K562 (cell line): ENCODE measurements around the gene DMD. TPM values are rescaled to one million over a fixed set of nuclear protein-coding genes. Genes with fewer than 3 reads are reported as not detected.

ENCODE experiments used
- ATAC-seq: fragments of 200-7000 bp; cut with Tn5 transposase; 3 replicates; pipeline ENCODE4 v1.9.1; 2020; ENCODE audit warnings: moderate library complexity
- BruUV-seq: library from RNA; stranded (reverse); fragments of 400-500 nt; replicated peaks from 2 replicates; lab custom pipeline; 2021; lab: Mats Ljungman, UMichigan
- CTCF ChIA-PET: fragments of 300-600 bp; formaldehyde crosslinking; extraction: SDS; loops from one replicate; lab custom pipeline; 2021; ENCODE audit warnings: low intra/inter-chr PET ratio; lab: Yijun Ruan, JAX
- POLR2A ChIA-PET: fragments of 300-600, 350-650 bp; sonication (Branson Sonifier 250); formaldehyde crosslinking; extraction: SDS; loops from one replicate; lab custom pipeline; 2021; ENCODE audit warnings: antibody characterized with exemption, inconsistent platforms; lab: Yijun Ruan, JAX
- DNase-seq, 4 experiments: peaks; one replicate each; pipeline versions ENCODE4 v3.0.0 to v3.0.0-alpha.2; 2011 to 2018; ENCODE audit warnings: low spot score in 3 of 4, mixed read lengths in 3 of 4; ENCODE audit errors: extremely low read depth in 1 of 4
- FAIRE-seq: peaks from 2 replicates; lab custom pipeline; 2011; peaks lifted over from hg19 to GRCh38; lab: Jason Lieb, UNC
- H2AFZ ChIP-seq: 2 replicates; pipeline ENCODE4 v1.6.0; 2011; ENCODE audit warnings: low read depth, low read length, control low read depth, inconsistent platforms
- H3K27ac ChIP-seq: fragments of 200-600 bp; 3 replicates; pipeline ENCODE4 v1.8.0; 2011; ENCODE audit warnings: low read depth, mild to moderate bottlenecking, control low read depth, inconsistent platforms, low read length, moderate library complexity, mixed read lengths; ENCODE audit errors: extremely low read depth
- H3K27me3 ChIP-seq, 2 experiments: fragments of 300-600 bp in 1 of 2; 2 replicates in 1 of 2; 3 replicates in 1 of 2; pipeline versions ENCODE4 v1.6.0 to v1.8.0; 2011; ENCODE audit warnings: inconsistent platforms in 2 of 2, low read length in 2 of 2, mild to moderate bottlenecking in 1 of 2, mixed read lengths in 1 of 2, moderate library complexity in 1 of 2; ENCODE audit not compliant: control insufficient read depth in 2 of 2, insufficient read depth in 2 of 2
- H3K36me3 ChIP-seq: fragments of 300-600 bp; 3 replicates; pipeline ENCODE4 v1.8.0; 2011; ENCODE audit warnings: mild to moderate bottlenecking, low read length, inconsistent platforms; ENCODE audit not compliant: control insufficient read depth, insufficient read depth
- H3K4me1 ChIP-seq, 2 experiments: fragments of 200-600 bp in 1 of 2; replicated peaks in 1 of 2; 2 replicates in 1 of 2; 3 replicates in 1 of 2; pipeline versions ENCODE4 v1.5.1 to v1.8.0; 2011; ENCODE audit warnings: inconsistent platforms in 2 of 2, low read length in 2 of 2, mild to moderate bottlenecking in 1 of 2, mixed read lengths in 1 of 2, moderate library complexity in 1 of 2; ENCODE audit not compliant: control insufficient read depth in 2 of 2, insufficient read depth in 2 of 2
- H3K4me2 ChIP-seq: 2 replicates; pipeline ENCODE4 v1.6.1; 2011; ENCODE audit warnings: low read length, control low read depth, inconsistent platforms, mixed read lengths; ENCODE audit not compliant: insufficient read depth
- H3K4me3 ChIP-seq: fragments of 200-600 bp; sonication (generic), shearing (Covaris generic); 2 replicates; pipeline ENCODE4 v1.5.1; 2016; ENCODE audit warnings: control low read depth, inconsistent platforms
- H3K79me2 ChIP-seq: fragments of 200-600 bp; 3 replicates; pipeline ENCODE4 v1.8.0; 2011; ENCODE audit warnings: low read length, inconsistent platforms; ENCODE audit not compliant: control insufficient read depth, insufficient read depth
- H3K9ac ChIP-seq, 2 experiments: 2 replicates each; pipeline versions ENCODE4 v1.6.0 to v1.6.1; 2011; ENCODE audit warnings: low read depth in 2 of 2, low read length in 2 of 2, control low read depth in 1 of 2, inconsistent platforms in 1 of 2, mild to moderate bottlenecking in 1 of 2, mixed read lengths in 1 of 2; ENCODE audit not compliant: insufficient read depth in 1 of 2
- H3K9me1 ChIP-seq: one replicate; pipeline ENCODE4 v1.6.0; 2011; ENCODE audit warnings: inconsistent platforms, mild to moderate bottlenecking, low read length, moderate library complexity; ENCODE audit not compliant: control insufficient read depth, insufficient read depth
- H3K9me3 ChIP-seq: replicated peaks from 2 replicates; pipeline ENCODE4 v1.5.1; 2011; ENCODE audit warnings: low read depth, low read length, inconsistent platforms; ENCODE audit not compliant: control insufficient read depth, insufficient read depth
- H4K20me1 ChIP-seq: replicated peaks from 2 replicates; pipeline ENCODE4 v1.6.1; 2011; ENCODE audit warnings: low read length, inconsistent platforms, mixed read lengths; ENCODE audit not compliant: control insufficient read depth, insufficient read depth
- CCAR2 ChIP-seq: fragments of 200-400 bp; formaldehyde crosslinking; IDR thresholded peaks from 2 replicates; pipeline ENCODE4 v1.6.1; 2017; ENCODE audit warnings: mild to moderate bottlenecking, low read depth, low read length
- KLF13 ChIP-seq: fragments of 450-650 bp; IDR thresholded peaks from 2 replicates; pipeline ENCODE4 v1.6.1; 2016; ENCODE audit warnings: missing genetic modification characterization, low read depth, mild to moderate bottlenecking, missing compliant biosample characterization, moderate library complexity, borderline replicate concordance
- L3MBTL2 ChIP-seq: fragments of 450-650 bp; IDR thresholded peaks from 2 replicates; pipeline ENCODE4 v1.6.1; 2016; ENCODE audit warnings: mild to moderate bottlenecking, moderate library complexity
- MAFF ChIP-seq: IDR thresholded peaks from 2 replicates; pipeline ENCODE4 v1.6.1; 2012; ENCODE audit warnings: low read length, improper control_type of control experiment
- NR2C2 ChIP-seq, 2 experiments: fragments of 200-800 bp in 1 of 2; sonication (Bioruptor generic) in 1 of 2; sonication (generic) in 1 of 2; formaldehyde crosslinking in 1 of 2; IDR thresholded peaks; 2 replicates each; pipeline versions ENCODE4 v1.6.1 to v1.8.0; 2016 to 2022; ENCODE audit warnings: mild to moderate bottlenecking in 1 of 2, missing compliant biosample characterization in 1 of 2, missing genetic modification characterization in 1 of 2, missing genetic modification reagents in 1 of 2
- SIN3A ChIP-seq, 2 experiments: fragments of 150-350 bp in 1 of 2; IDR thresholded peaks; 2 replicates each; pipeline ENCODE4 v1.6.1; 2011 to 2016; ENCODE audit warnings: borderline replicate concordance in 2 of 2, low read depth in 2 of 2, low read length in 2 of 2, mild to moderate bottlenecking in 2 of 2, moderate library complexity in 2 of 2; ENCODE audit not compliant: control insufficient read depth in 1 of 2
- SMAD2 ChIP-seq: fragments of 150-350 bp; IDR thresholded peaks from 2 replicates; pipeline ENCODE4 v1.6.1; 2014; ENCODE audit warnings: low read depth, mild to moderate bottlenecking, low read length
- SMARCB1 ChIP-seq: IDR thresholded peaks from 2 replicates; pipeline ENCODE4 v1.6.1; 2011; ENCODE audit warnings: improper control_type of control experiment, low read depth; ENCODE audit not compliant: insufficient read length
- STAT5B ChIP-seq: fragments of 250-450 bp; sonication (Bioruptor Pico); IDR thresholded peaks from 2 replicates; pipeline ENCODE4 v1.8.0; 2021; ENCODE audit warnings: mild to moderate bottlenecking, inconsistent platforms
- TBL1XR1 ChIP-seq, 2 experiments: IDR thresholded peaks; 2 replicates each; pipeline ENCODE4 v1.6.1; 2012; ENCODE audit warnings: improper control_type of control experiment in 2 of 2, low read length in 2 of 2, mild to moderate bottlenecking in 1 of 2
- TEAD4 ChIP-seq, 2 experiments: sonication (generic) in 1 of 2; formaldehyde crosslinking in 1 of 2; IDR thresholded peaks; 2 replicates each; pipeline versions ENCODE4 v1.6.1 to v1.8.0; 2012 to 2022; ENCODE audit warnings: borderline replicate concordance in 1 of 2, inconsistent platforms in 1 of 2, low read length in 1 of 2, mild to moderate bottlenecking in 1 of 2, missing genetic modification reagents in 1 of 2
- TOE1 ChIP-seq, 2 experiments: fragments of 450-650 bp in 1 of 2; sonication (generic) in 1 of 2; formaldehyde crosslinking in 1 of 2; IDR thresholded peaks; 2 replicates each; pipeline versions ENCODE4 v1.7.1 to v1.8.0; 2016 to 2022; ENCODE audit warnings: borderline replicate concordance in 2 of 2, mild to moderate bottlenecking in 2 of 2, antibody characterized with exemption in 1 of 2, inconsistent platforms in 1 of 2, low read depth in 1 of 2, missing genetic modification reagents in 1 of 2, moderate library complexity in 1 of 2
- YY1 ChIP-seq, 3 experiments: IDR thresholded peaks; 2 replicates each; pipeline ENCODE4 v1.6.1; 2011; ENCODE audit warnings: low read length in 2 of 3, mild to moderate bottlenecking in 2 of 3, moderate library complexity in 2 of 3, borderline replicate concordance in 1 of 3, control low read depth in 1 of 3, low read depth in 1 of 3; ENCODE audit not compliant: insufficient read depth in 3 of 3, insufficient replicate concordance in 2 of 3, control insufficient read depth in 1 of 3, insufficient read length in 1 of 3; ENCODE audit errors: extremely low read depth in 1 of 3
- ZNF12 ChIP-seq: sonication (generic); formaldehyde crosslinking; IDR thresholded peaks from 2 replicates; pipeline ENCODE4 v1.4.0; 2020; ENCODE audit warnings: mild to moderate bottlenecking, missing genetic modification reagents
- ZNF232 ChIP-seq: sonication (generic); formaldehyde crosslinking; IDR thresholded peaks from 2 replicates; pipeline ENCODE4 v1.8.0; 2022; ENCODE audit warnings: mild to moderate bottlenecking, missing genetic modification reagents
- WGBS: fragments of 100-300 bp; shearing (Covaris generic); methylation state at CpG from one replicate; pipeline ENCODE4 v1.1.6; 2016; ENCODE audit warnings: low coverage, mixed read lengths; ENCODE audit not compliant: insufficient coverage; ENCODE audit errors: missing lambda C conversion rate; 5-methylcytosine and 5-hydroxymethylcytosine counted together
- in situ Hi-C: fragments of 300-500 bp; cut with MboI; formaldehyde crosslinking; loops from 4 replicates; pipeline ENCODE4 v1.15.0; 2018; ENCODE audit warnings: inconsistent platforms, mixed read lengths
- intact Hi-C: fragments of 100-400 bp; cut with micrococcal nuclease; formaldehyde crosslinking; loops from 2 replicates; pipeline ENCODE4 v1.14.2; 2022
- polyA plus RNA-seq, 8 experiments: library from polyadenylated mRNA; depleted of rRNA in 4 of 8; stranded (reverse) in 5 of 8; unstranded in 3 of 8; fragments of >200 nt; fragmentation: Nextera tagmentation in 2 of 8; fragmentation: Illumina TruSeq in 1 of 8; extraction: Ambion mirVana in 2 of 8; extraction: Trizol in 1 of 8; gene quantifications; 2 replicates each; pipeline versions ENCODE4 v1.2.1 to v1.2.3, GENCODE V29; 2011 to 2014; ENCODE audit warnings: inconsistent platforms in 1 of 8, missing spikeins in 1 of 8
- total RNA-seq, 7 experiments: library from RNA; depleted of rRNA in 6 of 7; stranded (reverse); fragments of >200 nt in 6 of 7; fragmentation: Illumina TruSeq in 2 of 7; extraction: Trizol in 2 of 7; gene quantifications; 2 replicates each; pipeline versions ENCODE4 v1.2.1 to v1.2.3, GENCODE V29; 2011 to 2021; ENCODE audit warnings: low replicate concordance in 1 of 7

DMD gene
- total and polyA plus RNA-seq, 9 of the 15 experiments (the other 6 are each of a cell fraction or from before 2014, with no cell fraction given) = 3.8 to 20.4 (median 11.4) TPM

DNA sequence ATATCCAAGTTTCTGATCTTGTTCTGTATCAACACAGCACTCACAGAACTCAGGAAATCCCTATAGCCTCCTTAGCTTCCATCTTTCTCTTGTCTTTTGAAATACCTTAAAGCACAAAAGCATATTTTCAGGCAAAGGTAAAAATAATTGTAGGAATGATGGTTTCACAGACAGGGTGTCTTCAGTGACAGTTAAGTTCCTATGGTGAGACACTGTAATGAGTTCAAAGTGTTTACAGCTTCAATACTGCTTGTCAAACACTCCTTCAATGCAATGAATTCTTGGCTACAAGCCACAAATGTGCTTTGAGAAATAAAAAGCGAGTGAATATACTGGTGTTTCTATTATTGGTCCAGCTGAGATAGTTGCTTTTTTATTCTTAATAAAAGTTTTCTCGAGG lies 466.0 kb downstream of the DMD start:
- ATAC-seq (no peak), FAIRE-seq (no peak), DNase-seq (no peak)
- H3K36me3 ChIP-seq = no peaks in the 10 kb centered on the region
- ChIA-PET CTCF (no interaction called here), POLR2A (no interaction called here)
- intact Hi-C loops (no loop called here), in situ Hi-C loops (no loop called here)
- H3K27ac ChIP-seq = no peak overlapping the region
- no peaks in the 10 kb centered on the region for H3K4me1 ChIP-seq
- H3K9me1 ChIP-seq = no peaks in the 10 kb centered on the region
- H2AFZ ChIP-seq = no peak overlapping the region
- no peaks in the 10 kb centered on the region for H3K79me2 ChIP-seq
- no peak overlapping the region for H3K9ac ChIP-seq
- WGBS = 0% methylated on average over 2 of the region's 2 CpGs
- H4K20me1 ChIP-seq = no peaks in the 10 kb centered on the region
- TF ChIP-seq MAFF (no peak), SMARCB1 (no peak), TEAD4 (IDR thresholded peaks at IDR 0.05; ENCODE audit: low read length) (no peak), TEAD4 (CRISPR knock-in tag; IDR thresholded peaks at IDR 0.05; ENCODE audit: borderline replicate concordance) (no peak), STAT5B (no peak)
- no peaks in the 10 kb centered on the region for H3K9me3 ChIP-seq
- H3K4me2 ChIP-seq = no peak overlapping the region
- no peak overlapping the region for H3K4me3 ChIP-seq
- H3K27me3 ChIP-seq = no peaks in the 10 kb centered on the region
- BruUV-seq = no TSS peak

DNA sequence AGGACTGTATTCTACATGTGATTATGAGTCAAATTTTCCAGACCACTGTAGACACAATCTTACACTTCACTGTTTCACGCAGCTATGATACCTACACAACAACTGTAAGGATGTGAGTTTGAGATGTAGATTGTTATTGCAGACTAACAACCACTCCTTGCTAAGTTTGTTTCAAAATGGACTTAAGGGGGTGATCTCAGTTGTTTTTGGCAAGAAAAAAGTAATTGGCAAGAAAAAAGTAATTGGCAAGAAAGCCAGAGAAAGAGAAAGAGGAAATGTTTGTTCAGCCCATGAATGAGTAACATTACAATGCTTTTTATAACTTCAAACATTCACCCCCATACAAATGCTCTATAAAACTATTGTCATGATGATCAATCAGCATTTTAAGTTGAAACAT lies 466.4 kb downstream of the DMD start:
- in situ Hi-C loops = no loop called here
- Histone ChIP-seq H2AFZ (no peak overlapping the region), H3K9me1 (no peaks in the 10 kb centered on the region), H3K36me3 (no peaks in the 10 kb centered on the region), H3K27ac (no peak overlapping the region), H3K4me2 (no peak overlapping the region), H3K9ac (no peak overlapping the region), H3K4me3 (no peak overlapping the region), H3K9me3 (no peaks in the 10 kb centered on the region), H3K79me2 (no peaks in the 10 kb centered on the region), H4K20me1 (no peaks in the 10 kb centered on the region), H3K4me1 (no peaks in the 10 kb centered on the region), H3K27me3 (no peaks in the 10 kb centered on the region)
- no CpG with 5 or more reads among the region's 1 CpG for WGBS
- intact Hi-C loops = no loop called here
- ChIA-PET CTCF (no interaction called here), POLR2A (no interaction called here)
- FAIRE-seq (no peak), DNase-seq (no peak), ATAC-seq (no peak)
- BruUV-seq = no TSS peak
- TF ChIP-seq YY1 (IDR thresholded peaks at IDR 0.05; ENCODE audit: borderline replicate concordance in 1 of 3, control insufficient read depth in 1 of 3, extremely low read depth in 1 of 3, insufficient read depth in 3 of 3, insufficient read length in 1 of 3, insufficient replicate concordance in 2 of 3, low read depth in 1 of 3, low read length in 2 of 3) (no peak), ZNF232 (CRISPR knock-in tag) (no peak), L3MBTL2 (no peak), NR2C2 (CRISPR knock-in tag; IDR thresholded peaks at IDR 0.05) (no peak), NR2C2 (tag; IDR thresholded peaks at IDR 0.05) (no peak), SIN3A (IDR thresholded peaks at IDR 0.05; ENCODE audit: borderline replicate concordance in 2 of 2, control insufficient read depth in 1 of 2, low read depth in 2 of 2, low read length in 2 of 2) (no peak), KLF13 (no peak), TOE1 (IDR thresholded peaks at IDR 0.05; ENCODE audit: borderline replicate concordance) (no peak), TOE1 (CRISPR knock-in tag; IDR thresholded peaks at IDR 0.05; ENCODE audit: borderline replicate concordance, low read depth) (no peak), SMAD2 (no peak), CCAR2 (no peak), ZNF12 (CRISPR knock-in tag) (no peak), TBL1XR1 (IDR thresholded peaks at IDR 0.05; ENCODE audit: low read length in 2 of 2) (no peak)
